Endothelial cell of hepatic sinusoid (primary cell): Measurements from ENCODE around the gene NLRC5.

Source experiments
- in situ Hi-C: cut with HindIII; loops from 2 replicates; pipeline ENCODE4 v1.10.0; 2017; ENCODE audit warnings: low sequenced_read_pairs

The NLRC5 gene

DNA sequence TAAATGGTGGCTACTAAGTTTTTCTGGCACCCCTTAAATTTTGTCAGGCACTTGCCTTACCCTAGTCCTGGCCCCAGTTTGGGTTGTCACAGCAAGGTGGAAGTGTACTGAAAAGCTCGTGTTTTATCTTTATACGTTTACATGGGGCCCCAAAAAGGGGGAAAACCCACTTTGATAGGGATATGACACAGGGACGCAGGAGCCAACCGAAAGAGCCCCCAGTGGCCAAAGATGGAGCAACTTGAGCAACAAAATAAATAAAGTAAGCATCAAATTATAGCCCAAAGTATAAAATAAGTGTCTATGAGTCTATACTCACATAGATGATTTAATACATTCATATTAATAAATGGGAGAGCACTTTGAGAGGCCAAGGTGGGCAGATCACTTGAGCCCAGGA, 32.6 kb upstream of the NLRC5 start:
- in situ Hi-C loops: loop anchor here (25.0 kb wide), 1 partner anchor 206 kb away; no protein-coding TSS in a partner anchor

- in situ Hi-C loops: loop anchor here (25.0 kb wide), 1 partner anchor 202 kb away; no protein-coding TSS in a partner anchor
Observed at GRCh38 chr16:56960681-56961281, 28.6 kb upstream of the NLRC5 start.

DNA sequence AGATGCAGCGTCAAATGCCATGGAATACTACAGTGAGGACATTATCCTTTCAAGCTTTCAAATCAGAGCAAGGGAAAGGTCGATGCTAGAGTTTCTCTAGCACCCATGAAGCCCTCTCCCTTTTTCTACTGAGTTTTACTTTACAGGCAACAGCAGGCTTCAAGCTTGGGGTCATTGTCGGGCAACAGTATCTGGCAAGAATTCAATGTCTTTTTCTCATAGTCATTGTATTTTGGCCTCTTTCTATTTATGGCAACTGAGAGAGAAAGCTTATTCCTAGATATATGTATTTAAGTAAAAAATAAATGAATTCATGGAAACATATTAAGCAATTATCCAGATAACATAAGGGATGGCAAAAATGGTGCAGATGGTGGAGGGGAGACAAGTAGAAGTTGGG, 28.0 kb upstream of the NLRC5 start:
- in situ Hi-C loops: loop anchor here (25.0 kb wide), 1 partner anchor 201 kb away; no protein-coding TSS in a partner anchor

DNA sequence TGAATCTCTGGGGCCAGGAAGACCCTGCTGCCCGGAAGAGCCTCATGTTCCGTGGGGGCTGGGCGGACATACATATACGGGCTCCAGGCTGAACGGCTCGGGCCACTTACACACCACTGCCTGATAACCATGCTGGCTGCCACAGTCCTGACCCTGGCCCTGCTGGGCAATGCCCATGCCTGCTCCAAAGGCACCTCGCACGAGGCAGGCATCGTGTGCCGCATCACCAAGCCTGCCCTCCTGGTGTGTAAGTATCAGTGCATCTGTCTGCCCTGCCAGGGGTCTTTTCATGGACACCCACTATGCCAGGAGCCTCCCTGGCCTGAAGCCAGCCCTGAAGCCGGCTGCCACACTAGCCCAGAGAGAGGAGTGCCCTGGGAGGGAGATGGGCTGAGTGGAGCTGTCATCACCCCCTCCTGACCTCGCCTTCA, 27.5 kb upstream of the NLRC5 start, which contains the start of gene CETP:
TSS of gene CETP (plus strand) at position 100 of the 431 bp plus-strand sequence. CDS start at position 130, 30 bp downstream.
- in situ Hi-C loops: loop anchor here (25.0 kb wide), 1 partner anchor 200 kb away; no protein-coding TSS in a partner anchor

GRCh38 chr16:56964243-56965148, 24.9 kb upstream of the NLRC5 start:
- in situ Hi-C loops: loop anchor here (25.0 kb wide), 1 partner anchor 198 kb away; no protein-coding TSS in a partner anchor

DNA sequence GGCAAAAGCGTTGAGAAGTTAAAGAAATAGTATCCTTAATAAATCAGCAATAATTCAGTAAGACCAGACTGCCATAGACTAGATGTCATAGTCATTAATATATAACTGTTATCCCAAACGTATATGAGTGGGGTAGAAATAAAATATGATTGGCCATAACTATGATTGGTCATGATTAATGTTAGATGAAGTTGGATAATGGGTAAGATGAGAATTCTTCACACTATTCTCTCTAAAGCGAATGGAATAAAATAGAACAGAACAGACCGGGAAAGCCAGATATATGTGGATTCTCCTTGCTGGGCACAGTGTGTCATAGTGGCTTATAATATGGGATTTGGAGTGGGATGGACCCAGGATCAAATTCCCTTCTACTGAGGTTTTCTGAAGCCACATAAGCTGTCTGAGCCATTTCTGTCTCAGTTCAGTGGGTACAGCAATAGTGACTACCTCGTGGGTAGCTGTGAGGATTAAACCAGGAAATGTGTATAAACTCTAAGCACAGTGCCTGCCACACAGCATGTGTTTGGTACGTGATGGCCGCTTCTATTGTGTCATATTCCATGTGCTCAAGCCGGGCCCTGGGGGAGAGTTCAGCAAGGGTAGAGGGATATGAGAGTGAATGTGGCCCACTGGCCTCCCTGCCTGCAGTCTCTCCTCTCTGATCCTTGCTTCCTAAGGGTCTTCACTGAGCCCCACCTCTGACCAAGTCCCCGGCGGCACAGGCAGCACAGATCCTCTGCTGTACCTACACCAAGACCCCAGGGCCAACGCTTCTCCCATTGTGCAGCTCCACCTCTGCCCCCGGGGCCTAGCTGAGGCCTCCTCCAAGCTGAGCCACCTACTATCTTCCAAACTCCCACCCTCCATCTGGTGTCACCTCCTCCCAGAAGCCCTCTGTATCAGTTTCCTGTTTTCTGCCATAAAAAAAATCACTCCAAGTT, 23.9 kb upstream of the NLRC5 start:
- in situ Hi-C loops: loop anchor here (25.0 kb wide), 1 partner anchor 197 kb away; no protein-coding TSS in a partner anchor

DNA sequence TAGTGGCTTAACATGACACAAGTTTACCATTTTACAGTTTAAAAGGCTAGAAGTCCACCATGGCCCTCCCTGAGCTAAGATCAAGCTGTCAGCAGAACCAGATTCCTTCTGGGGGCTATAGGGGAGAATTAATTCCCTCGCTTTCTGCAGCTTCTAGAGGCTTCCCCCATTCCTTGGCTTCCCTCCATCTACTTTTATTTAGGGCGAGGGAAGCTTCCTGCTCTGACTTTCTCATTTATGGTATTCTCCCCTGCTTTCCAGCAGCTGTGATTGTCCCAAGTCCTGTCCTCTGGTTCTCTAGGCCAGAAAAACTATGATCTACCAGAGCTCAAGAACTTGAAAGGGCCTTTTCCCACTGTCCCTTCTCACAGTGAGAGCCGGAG, 23.3 kb upstream of the NLRC5 start:
- in situ Hi-C loops: loop anchor here (25.0 kb wide), 1 partner anchor 196 kb away; no protein-coding TSS in a partner anchor

- in situ Hi-C loops: loop anchor here (25.0 kb wide), 1 partner anchor 195 kb away; no protein-coding TSS in a partner anchor
Observed at GRCh38 chr16:56967733-56968132, 21.6 kb upstream of the NLRC5 start.

- in situ Hi-C loops: loop anchor here (5.0 to 25.0 kb wide), 2 partner anchors 108 to 193 kb away; no protein-coding TSS in a partner anchor
Observed at GRCh38 chr16:56969769-56970168, 19.6 kb upstream of the NLRC5 start.

DNA sequence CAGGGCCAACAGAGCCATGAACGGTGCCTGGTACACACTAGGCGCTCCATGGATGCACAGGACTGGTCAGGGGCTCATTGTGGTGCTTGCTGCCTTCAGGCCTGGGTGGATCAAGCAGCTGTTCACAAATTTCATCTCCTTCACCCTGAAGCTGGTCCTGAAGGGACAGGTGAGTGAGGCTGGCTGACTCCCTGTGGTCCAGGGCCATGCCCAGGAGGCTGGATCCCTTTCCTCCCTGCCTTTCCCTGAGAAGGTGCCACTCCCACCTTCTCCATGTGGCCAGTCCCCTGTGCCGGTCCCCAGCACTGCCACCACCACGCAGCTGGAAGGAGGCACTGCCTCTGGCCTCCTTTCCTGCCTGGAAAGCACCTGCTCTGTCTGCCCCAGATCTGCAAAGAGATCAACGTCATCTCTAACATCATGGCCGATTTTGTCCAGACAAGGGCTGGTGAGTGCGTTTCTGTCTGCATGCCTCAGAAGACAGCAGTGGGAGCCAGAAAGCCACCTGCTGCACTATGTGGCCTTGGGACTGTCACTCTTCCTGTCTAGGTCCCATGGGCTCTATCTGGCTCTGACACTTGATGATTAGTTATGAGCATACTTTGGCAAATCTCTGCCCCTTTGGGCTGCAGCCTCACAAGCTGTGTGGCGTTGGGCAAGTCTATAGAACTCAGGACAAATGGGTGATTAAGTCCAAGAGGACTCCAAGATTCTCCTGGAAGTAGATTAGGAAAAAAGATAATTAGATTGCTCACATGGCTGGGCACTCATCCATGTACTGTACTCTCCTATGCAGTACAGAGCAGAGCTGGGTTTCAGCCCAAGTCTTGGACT, 18.2 kb upstream of the NLRC5 start:
- in situ Hi-C loops: loop anchor here (5.0 to 25.0 kb wide), 2 partner anchors 106 to 191 kb away; no protein-coding TSS in a partner anchor

GRCh38 chr16:56971768-56972043, 17.7 kb upstream of the NLRC5 start:
- in situ Hi-C loops: loop anchor here (5.0 to 25.0 kb wide), 2 partner anchors 106 to 191 kb away; no protein-coding TSS in a partner anchor

- in situ Hi-C loops: loop anchor here (5.0 to 25.0 kb wide), 2 partner anchors 105 to 190 kb away; no protein-coding TSS in a partner anchor
Observed at GRCh38 chr16:56972403-56973293, 16.7 kb upstream of the NLRC5 start.

DNA sequence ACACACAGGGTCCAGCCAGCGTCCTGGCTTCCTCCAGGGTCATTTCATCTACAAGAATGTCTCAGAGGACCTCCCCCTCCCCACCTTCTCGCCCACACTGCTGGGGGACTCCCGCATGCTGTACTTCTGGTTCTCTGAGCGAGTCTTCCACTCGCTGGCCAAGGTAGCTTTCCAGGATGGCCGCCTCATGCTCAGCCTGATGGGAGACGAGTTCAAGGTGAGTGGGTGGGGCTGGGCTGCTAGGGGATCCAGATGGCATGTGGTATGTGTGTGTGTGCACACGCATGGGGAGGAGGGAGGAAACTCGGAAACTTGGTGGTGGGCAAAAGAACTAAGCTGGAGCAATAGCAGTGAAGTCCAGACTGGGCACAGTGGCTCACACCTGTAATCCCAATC, 16.1 kb upstream of the NLRC5 start:
- in situ Hi-C loops: loop anchor here (5.0 to 25.0 kb wide), 2 partner anchors 104 to 189 kb away; no protein-coding TSS in a partner anchor

DNA sequence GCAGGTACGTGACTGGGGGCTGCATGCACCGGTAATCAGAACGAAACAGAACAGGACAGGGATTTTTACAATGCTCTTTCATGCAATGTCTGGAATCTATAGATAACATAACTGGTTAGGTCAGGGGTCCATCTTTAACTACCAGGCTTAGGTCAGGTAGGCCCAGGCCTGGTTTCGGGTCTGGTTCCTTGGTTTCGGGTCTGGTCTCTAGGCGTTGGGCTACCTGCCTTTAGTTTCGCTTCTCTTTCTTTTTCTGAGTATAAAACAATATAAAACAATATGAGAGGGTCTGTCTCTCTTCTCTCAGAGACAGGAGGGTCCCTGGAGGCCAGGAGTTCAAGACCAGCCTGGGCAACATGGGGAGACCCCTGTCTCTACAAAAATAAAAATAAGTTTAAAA, 15.5 kb upstream of the NLRC5 start:
- in situ Hi-C loops: loop anchor here (5.0 to 25.0 kb wide), 2 partner anchors 103 to 188 kb away; no protein-coding TSS in a partner anchor

DNA sequence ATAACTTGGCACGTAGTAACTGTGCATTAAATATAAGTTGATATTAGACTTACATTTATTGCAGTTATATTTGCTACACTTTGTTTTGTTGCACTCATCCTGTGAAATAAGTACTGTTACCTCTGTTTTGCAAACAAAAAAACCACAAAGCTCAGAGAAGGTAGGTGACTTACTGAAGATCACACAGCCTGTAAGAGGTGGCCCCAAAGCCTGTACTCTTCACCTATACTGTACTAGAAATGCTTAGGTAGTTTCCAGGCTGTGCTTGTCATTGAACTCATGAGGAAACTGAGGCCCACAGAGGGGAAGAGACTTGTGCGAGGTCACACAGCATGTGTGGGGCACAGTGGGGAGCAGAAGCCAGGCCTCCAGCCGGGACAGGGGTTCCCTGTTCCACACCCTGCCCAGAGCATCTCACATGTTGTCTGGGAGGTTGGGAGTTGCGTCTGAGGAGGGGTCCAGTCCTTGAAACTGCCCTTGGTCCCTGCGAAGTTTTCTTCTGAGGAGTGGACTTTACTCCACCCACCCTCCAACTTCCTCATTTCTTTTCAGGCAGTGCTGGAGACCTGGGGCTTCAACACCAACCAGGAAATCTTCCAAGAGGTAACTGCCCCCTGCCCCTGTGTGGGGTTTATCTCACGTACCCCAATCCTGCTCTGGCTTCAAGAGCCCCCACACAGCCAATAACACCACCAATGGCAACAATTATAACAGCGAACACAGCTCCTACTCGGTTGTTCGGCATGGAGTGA, 14.6 kb upstream of the NLRC5 start:
- in situ Hi-C loops: loop anchor here (5.0 to 25.0 kb wide), 2 partner anchors 103 to 188 kb away; no protein-coding TSS in a partner anchor

DNA sequence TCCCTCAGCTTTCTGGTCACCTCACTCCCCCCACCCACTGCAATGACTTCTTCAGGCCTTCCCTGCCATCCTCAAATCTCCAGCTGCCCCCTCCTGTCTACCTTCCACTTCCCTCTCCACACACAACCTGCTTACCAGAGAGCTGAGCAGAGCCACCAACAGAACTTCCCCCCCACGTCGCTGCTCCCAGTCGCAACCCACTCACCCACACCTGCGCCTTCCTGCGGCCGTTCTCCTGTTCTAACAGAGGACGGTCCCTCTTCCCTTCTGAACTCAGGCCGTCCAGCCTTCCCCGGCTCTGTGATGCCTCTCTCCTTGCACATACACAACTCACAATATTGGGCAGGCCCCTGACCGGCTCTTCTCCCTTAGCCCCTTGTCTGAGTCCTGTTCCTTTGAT, 13.6 kb upstream of the NLRC5 start:
- in situ Hi-C loops: no loop called here

GRCh38 chr16:56977216-56977615, 12.1 kb upstream of the NLRC5 start:
- in situ Hi-C loops: no loop called here
